ENCODE data around the gene PATE1.

- TF ChIP-seq POLR2A (IDR thresholded peaks at IDR 0.05; ENCODE audit: low read depth, low read length), result no peak
- no peak for TF ChIP-seq POLR2AphosphoS5 (IDR thresholded peaks at IDR 0.05; ENCODE audit: low read depth, low read length)
- no peak for TF ChIP-seq PAX5 (IDR thresholded peaks at IDR 0.05; ENCODE audit: insufficient read depth, low read length, severe bottlenecking)
Observed at GRCh38 chr11:125790825-125791224, 44.7 kb downstream of the PATE1 start.

Measured in GM12891 (cell line).